NCI-H1105 treated with DMSO at 0.1 percent for 48 hours (cell line): Measurements from ENCODE around the gene RPL10.

Experiments used
- DNase-seq: peaks from one replicate; lab custom pipeline; 2025; lab: John Stamatoyannopoulos, UW

RPL10 gene

GRCh38 chrX:154449618-154450017 lies 51.4 kb downstream of the RPL10 start:
- no peak for DNase-seq

GRCh38 chrX:154450312-154450711 lies 52.1 kb downstream of the RPL10 start:
- no peak for DNase-seq
